GM23338 (cell line): ENCODE measurements around the gene SLC25A17. TPM values are rescaled to one million over a fixed set of nuclear protein-coding genes. Genes with fewer than 3 reads are reported as not detected.
"Not testable (repeated sequence)": the region's sequence is repeated elsewhere in the genome, so short reads cannot be mapped to it uniquely, and the experiment has no call there.

Experiments used
- ATAC-seq: fragments of 200-7000 bp; cut with Tn5 transposase; 3 replicates; pipeline ENCODE4 v1.9.1; 2020
- DNase-seq: peaks from one replicate; pipeline ENCODE4 v3.0.0-alpha.2; 2015; ENCODE audit warnings: low spot score
- H2AFZ ChIP-seq: fragments of 200-600 bp; sonication (generic); 2 replicates; pipeline ENCODE4 v1.8.0; 2016; ENCODE audit warnings: antibody characterized with exemption, mild to moderate bottlenecking, moderate library complexity
- H3F3A ChIP-seq: fragments of 200-600 bp; sonication (generic); replicated peaks from 2 replicates; pipeline ENCODE4 v1.8.0; 2017; ENCODE audit warnings: antibody characterized with exemption, mixed run types, low read depth
- H3K27ac ChIP-seq: fragments of 200-600 bp; sonication (generic); 2 replicates; pipeline ENCODE4 v1.6.1; 2016; ENCODE audit warnings: low read depth
- H3K27me3 ChIP-seq: fragments of 200-600 bp; sonication (generic); 2 replicates; pipeline ENCODE4 v1.8.0; 2016; ENCODE audit warnings: mild to moderate bottlenecking, mixed run types, moderate library complexity; ENCODE audit not compliant: insufficient read depth
- H3K36me3 ChIP-seq: fragments of 200-600 bp; sonication (generic); 2 replicates; pipeline ENCODE4 v1.8.0; 2016; ENCODE audit warnings: mild to moderate bottlenecking; ENCODE audit not compliant: insufficient read depth
- H3K4me1 ChIP-seq: fragments of 200-600 bp; sonication (generic); 2 replicates; pipeline ENCODE4 v1.8.0; 2016; ENCODE audit warnings: mild to moderate bottlenecking, moderate library complexity; ENCODE audit not compliant: insufficient read depth
- H3K4me2 ChIP-seq: fragments of 200-600 bp; sonication (generic); 2 replicates; pipeline ENCODE4 v1.7.1; 2017; ENCODE audit warnings: mixed run types
- H3K4me3 ChIP-seq: fragments of 200-600 bp; sonication (generic); 2 replicates; pipeline ENCODE4 v1.6.1; 2016; ENCODE audit warnings: mixed run types
- H3K79me2 ChIP-seq: fragments of 200-600 bp; sonication (generic); replicated peaks from 2 replicates; pipeline ENCODE4 v1.8.0; 2017; ENCODE audit warnings: mild to moderate bottlenecking; ENCODE audit not compliant: insufficient read depth
- H3K9me2 ChIP-seq: fragments of 200-600 bp; sonication (generic); 2 replicates; pipeline ENCODE4 v1.8.0; 2017; ENCODE audit not compliant: insufficient read depth
- H4K20me1 ChIP-seq: fragments of 200-600 bp; sonication (generic); replicated peaks from 2 replicates; pipeline ENCODE4 v1.8.0; 2017; ENCODE audit warnings: mild to moderate bottlenecking; ENCODE audit not compliant: insufficient read depth
- H3K27ac Mint-ChIP-seq: 2 replicates; pipeline ENCODE4 v1.8.0; 2020; ENCODE audit warnings: inconsistent platforms, mild to moderate bottlenecking, moderate library complexity, mixed read lengths
- H3K27me3 Mint-ChIP-seq: 3 replicates; pipeline ENCODE4 v1.8.0; 2022; ENCODE audit warnings: low read depth, mild to moderate bottlenecking, moderate library complexity, mixed read lengths, inconsistent platforms; ENCODE audit not compliant: insufficient read depth, poor library complexity
- H3K36me3 Mint-ChIP-seq: 3 replicates; pipeline ENCODE4 v1.8.0; 2021; ENCODE audit warnings: low read depth, mild to moderate bottlenecking, inconsistent platforms, moderate library complexity, mixed read lengths
- H3K4me1 Mint-ChIP-seq: 3 replicates; pipeline ENCODE4 v1.8.0; 2020; ENCODE audit warnings: mild to moderate bottlenecking, inconsistent platforms, mixed read lengths
- H3K4me3 Mint-ChIP-seq: 3 replicates; pipeline ENCODE4 v1.8.0; 2021; ENCODE audit warnings: moderate library complexity, mild to moderate bottlenecking, inconsistent platforms, mixed read lengths
- H3K9me3 Mint-ChIP-seq: 3 replicates; pipeline ENCODE4 v1.8.0; 2020; ENCODE audit warnings: moderate library complexity, mild to moderate bottlenecking, inconsistent platforms, mixed read lengths
- CREB1 ChIP-seq: fragments of 250-450 bp; sonication (Bioruptor Pico); IDR thresholded peaks from 2 replicates; pipeline ENCODE4 v1.5.0; 2020; ENCODE audit warnings: low read depth, mild to moderate bottlenecking, moderate library complexity
- EZH2 ChIP-seq: fragments of 200-600 bp; sonication (generic); IDR thresholded peaks from one replicate; pipeline ENCODE4 v1.8.0; 2017; ENCODE audit warnings: antibody characterized with exemption, mild to moderate bottlenecking, low read depth; ENCODE audit not compliant: unreplicated experiment
- JUNB ChIP-seq: IDR thresholded peaks from one replicate; pipeline ENCODE4 v1.6.1; 2016; ENCODE audit warnings: antibody characterized with exemption; ENCODE audit not compliant: unreplicated experiment
- STAT1 ChIP-seq: IDR thresholded peaks from one replicate; pipeline ENCODE4 v1.6.1; 2016; ENCODE audit warnings: antibody characterized with exemption; ENCODE audit not compliant: unreplicated experiment
- polyA plus RNA-seq: library from polyadenylated mRNA; unstranded; fragments of >200 nt; fragmentation: Nextera tagmentation; extraction: Ambion mirVana; gene quantifications from 2 replicates; pipeline ENCODE4 v1.2.1, GENCODE V29; 2016
- total RNA-seq: library from RNA; depleted of rRNA; stranded (reverse); fragments of >200 nt; shearing (Covaris generic); gene quantifications from 2 replicates; pipeline ENCODE4 v1.2.3, GENCODE V29; 2014
- TF ChIP-seq, protein P1 (sequence below): fragments of 250-450 bp; sonication (Bioruptor Pico); IDR thresholded peaks from 2 replicates; pipeline ENCODE4 v1.5.0; 2020; ENCODE audit warnings: mild to moderate bottlenecking, moderate library complexity

Gene SLC25A17
- total and polyA plus RNA-seq, 2 experiments from 2014 or later = 35.4 to 43.6 TPM

DNA sequence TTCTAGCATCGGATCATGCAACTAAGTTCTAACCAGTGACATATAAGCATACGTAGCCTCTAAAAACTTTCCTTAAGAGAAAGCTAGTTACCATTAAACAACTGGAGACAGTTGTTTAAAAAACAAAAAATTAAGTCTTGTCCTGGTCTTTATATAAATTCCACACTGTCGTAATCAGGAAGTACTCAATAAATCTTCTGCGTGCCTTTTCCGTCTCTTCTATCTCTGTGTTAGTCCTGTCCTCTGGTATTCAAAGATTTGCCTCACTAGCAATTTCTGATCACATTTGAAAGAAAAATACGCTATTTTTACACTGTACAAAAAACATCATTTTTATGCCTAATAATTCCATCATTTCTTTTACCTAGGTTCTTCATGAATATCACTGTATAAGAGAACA lies 10.0 kb upstream of the SLC25A17 start (continued):
- TF ChIP-seq, protein P1, sequence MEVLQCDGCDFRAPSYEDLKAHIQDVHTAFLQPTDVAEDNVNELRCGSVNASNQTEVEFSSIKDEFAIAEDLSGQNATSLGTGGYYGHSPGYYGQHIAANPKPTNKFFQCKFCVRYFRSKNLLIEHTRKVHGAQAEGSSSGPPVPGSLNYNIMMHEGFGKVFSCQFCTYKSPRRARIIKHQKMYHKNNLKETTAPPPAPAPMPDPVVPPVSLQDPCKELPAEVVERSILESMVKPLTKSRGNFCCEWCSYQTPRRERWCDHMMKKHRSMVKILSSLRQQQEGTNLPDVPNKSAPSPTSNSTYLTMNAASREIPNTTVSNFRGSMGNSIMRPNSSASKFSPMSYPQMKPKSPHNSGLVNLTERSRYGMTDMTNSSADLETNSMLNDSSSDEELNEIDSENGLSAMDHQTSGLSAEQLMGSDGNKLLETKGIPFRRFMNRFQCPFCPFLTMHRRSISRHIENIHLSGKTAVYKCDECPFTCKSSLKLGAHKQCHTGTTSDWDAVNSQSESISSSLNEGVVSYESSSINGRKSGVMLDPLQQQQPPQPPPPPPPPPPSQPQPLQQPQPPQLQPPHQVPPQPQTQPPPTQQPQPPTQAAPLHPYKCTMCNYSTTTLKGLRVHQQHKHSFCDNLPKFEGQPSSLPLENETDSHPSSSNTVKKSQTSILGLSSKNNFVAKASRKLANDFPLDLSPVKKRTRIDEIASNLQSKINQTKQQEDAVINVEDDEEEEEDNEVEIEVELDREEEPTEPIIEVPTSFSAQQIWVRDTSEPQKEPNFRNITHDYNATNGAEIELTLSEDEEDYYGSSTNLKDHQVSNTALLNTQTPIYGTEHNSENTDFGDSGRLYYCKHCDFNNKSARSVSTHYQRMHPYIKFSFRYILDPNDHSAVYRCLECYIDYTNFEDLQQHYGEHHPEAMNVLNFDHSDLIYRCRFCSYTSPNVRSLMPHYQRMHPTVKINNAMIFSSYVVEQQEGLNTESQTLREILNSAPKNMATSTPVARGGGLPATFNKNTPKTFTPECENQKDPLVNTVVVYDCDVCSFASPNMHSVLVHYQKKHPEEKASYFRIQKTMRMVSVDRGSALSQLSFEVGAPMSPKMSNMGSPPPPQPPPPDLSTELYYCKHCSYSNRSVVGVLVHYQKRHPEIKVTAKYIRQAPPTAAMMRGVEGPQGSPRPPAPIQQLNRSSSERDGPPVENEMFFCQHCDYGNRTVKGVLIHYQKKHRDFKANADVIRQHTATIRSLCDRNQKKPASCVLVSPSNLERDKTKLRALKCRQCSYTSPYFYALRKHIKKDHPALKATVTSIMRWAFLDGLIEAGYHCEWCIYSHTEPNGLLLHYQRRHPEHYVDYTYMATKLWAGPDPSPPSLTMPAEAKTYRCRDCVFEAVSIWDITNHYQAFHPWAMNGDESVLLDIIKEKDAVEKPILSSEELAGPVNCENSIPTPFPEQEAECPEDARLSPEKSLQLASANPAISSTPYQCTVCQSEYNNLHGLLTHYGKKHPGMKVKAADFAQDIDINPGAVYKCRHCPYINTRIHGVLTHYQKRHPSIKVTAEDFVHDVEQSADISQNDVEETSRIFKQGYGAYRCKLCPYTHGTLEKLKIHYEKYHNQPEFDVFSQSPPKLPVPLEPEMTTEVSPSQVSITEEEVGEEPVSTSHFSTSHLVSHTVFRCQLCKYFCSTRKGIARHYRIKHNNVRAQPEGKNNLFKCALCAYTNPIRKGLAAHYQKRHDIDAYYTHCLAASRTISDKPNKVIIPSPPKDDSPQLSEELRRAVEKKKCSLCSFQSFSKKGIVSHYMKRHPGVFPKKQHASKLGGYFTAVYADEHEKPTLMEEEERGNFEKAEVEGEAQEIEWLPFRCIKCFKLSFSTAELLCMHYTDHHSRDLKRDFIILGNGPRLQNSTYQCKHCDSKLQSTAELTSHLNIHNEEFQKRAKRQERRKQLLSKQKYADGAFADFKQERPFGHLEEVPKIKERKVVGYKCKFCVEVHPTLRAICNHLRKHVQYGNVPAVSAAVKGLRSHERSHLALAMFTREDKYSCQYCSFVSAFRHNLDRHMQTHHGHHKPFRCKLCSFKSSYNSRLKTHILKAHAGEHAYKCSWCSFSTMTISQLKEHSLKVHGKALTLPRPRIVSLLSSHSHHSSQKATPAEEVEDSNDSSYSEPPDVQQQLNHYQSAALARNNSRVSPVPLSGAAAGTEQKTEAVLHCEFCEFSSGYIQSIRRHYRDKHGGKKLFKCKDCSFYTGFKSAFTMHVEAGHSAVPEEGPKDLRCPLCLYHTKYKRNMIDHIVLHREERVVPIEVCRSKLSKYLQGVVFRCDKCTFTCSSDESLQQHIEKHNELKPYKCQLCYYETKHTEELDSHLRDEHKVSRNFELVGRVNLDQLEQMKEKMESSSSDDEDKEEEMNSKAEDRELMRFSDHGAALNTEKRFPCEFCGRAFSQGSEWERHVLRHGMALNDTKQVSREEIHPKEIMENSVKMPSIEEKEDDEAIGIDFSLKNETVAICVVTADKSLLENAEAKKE (CRISPR knock-in tag) = no peak
- TF ChIP-seq JUNB = no peak
- no peak for TF ChIP-seq STAT1
- no peak for TF ChIP-seq CREB1 (CRISPR knock-in tag)

DNA sequence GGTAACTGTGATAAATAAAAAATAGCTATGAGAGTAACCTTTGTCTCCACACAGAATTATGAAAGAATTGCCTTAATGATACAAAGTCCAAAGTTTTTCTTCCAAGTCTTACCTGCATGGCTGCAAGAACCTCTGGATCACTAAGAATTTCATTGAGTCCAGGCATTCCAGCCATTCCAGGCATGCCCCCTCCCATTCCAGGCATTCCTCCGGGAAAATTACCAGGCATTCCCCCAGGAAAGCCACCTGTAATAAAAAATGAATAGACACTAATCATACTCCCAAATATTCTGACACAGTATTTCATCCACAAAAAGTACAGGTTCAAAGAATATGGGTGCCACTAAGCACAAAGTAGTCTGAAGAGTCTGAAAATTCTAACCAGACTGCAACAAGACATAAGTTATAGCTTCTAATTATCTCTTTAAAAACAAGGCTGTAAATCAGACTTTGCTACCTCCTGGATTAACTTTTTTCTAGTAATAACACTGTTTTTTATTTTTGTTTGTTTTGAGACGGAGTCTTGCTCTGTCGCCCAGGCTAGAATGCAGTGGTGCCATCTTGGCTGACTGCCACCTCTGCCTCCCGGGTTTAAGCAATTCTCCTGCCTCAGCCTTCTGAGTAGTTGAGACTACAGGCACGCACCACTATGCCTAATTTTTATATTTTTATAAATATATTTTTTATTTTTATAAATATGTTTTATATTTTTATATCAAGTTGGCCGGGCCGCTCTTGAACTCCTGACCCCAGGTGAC lies 8.0 kb upstream of the SLC25A17 start:
- peak overlapping the region; percentile 96 for H3K27ac Mint-ChIP-seq

GRCh38 chr22:40826292-40826691 lies 7.1 kb upstream of the SLC25A17 start:
- Histone ChIP-seq H3K27ac (peak overlapping the region; percentile 96), H3K36me3 (peaks cover 20% of the 10 kb centered on the region; the same call in 1 of the 2 replicates), H3K4me1 (peaks cover 19% of the 10 kb centered on the region), H3K4me3 (peak overlapping the region; percentile 11; the same call in 1 of the 2 replicates), H3K4me2 (peak overlapping the region; percentile 37)
- Mint-ChIP-seq H3K27ac (peak overlapping the region; percentile 96), H3K4me3 (peak overlapping the region; percentile 47), H3K36me3 (peaks cover 61% of the 10 kb centered on the region), H3K4me1 (peaks cover 25% of the 10 kb centered on the region; the same call in 2 of the 3 replicates)
- not testable (repeated sequence) for H3K9me2 ChIP-seq, H3K79me2 ChIP-seq, ATAC-seq, H3K27me3 ChIP-seq, H3K27me3 Mint-ChIP-seq, DNase-seq, H3K9me3 Mint-ChIP-seq, H2AFZ ChIP-seq, H3F3A ChIP-seq, H4K20me1 ChIP-seq

More for the DNA sequence above, 8.0 kb upstream of the SLC25A17 start:
- peaks cover 23% of the 10 kb centered on the region; the same call in 1 of the 2 replicates for H3K36me3 ChIP-seq
- H3K4me1 Mint-ChIP-seq = peaks cover 25% of the 10 kb centered on the region; the same call in 2 of the 3 replicates
- no peak overlapping the region for H2AFZ ChIP-seq
- no peaks in the 10 kb centered on the region for H3K27me3 Mint-ChIP-seq
- no peaks in the 10 kb centered on the region for H3K27me3 ChIP-seq
- no peaks in the 10 kb centered on the region for H4K20me1 ChIP-seq
- H3K4me1 ChIP-seq = peaks cover 19% of the 10 kb centered on the region
- H3F3A ChIP-seq = no peaks in the 10 kb centered on the region; the same call in 1 of the 2 replicates
- no peaks in the 10 kb centered on the region for H3K9me3 Mint-ChIP-seq
- peak; percentile 29; the same call in 1 of the 2 replicates for TF ChIP-seq CREB1 (CRISPR knock-in tag)
- TF ChIP-seq EZH2 = no peak
- peak; percentile 71 for DNase-seq
- peak overlapping the region; percentile 11 for H3K4me3 ChIP-seq
- H3K36me3 Mint-ChIP-seq = peaks cover 65% of the 10 kb centered on the region
- no peaks in the 10 kb centered on the region for H3K9me2 ChIP-seq
- H3K27ac ChIP-seq = peak overlapping the region; percentile 96
- peak overlapping the region; percentile 47 for H3K4me3 Mint-ChIP-seq
- peak; percentile 74 for ATAC-seq
- peak overlapping the region; percentile 37 for H3K4me2 ChIP-seq
- no peaks in the 10 kb centered on the region for H3K79me2 ChIP-seq
